ENCODE data around the gene ZSCAN10. TPM values are rescaled to one million over a fixed set of nuclear protein-coding genes. Genes with fewer than 3 reads are reported as not detected.

ZSCAN10 gene
- total RNA-seq, 1 experiment from 2014 or later: 207 TPM

GRCh38 chr16:3138342-3138741 is 39.2 kb upstream of the ZSCAN10 start:
- Histone ChIP-seq H3K79me1 (ENCODE audit: insufficient read depth, low read depth, low read length, poor library complexity, severe bottlenecking) (peaks cover 2% of the 10 kb centered on the region), H2BK15ac (ENCODE audit: low read depth, low read length) (no peak overlapping the region), H2AK5ac (ENCODE audit: insufficient read length, low read length) (no peak overlapping the region), H2BK120ac (ENCODE audit: low read depth, low read length, poor library complexity, severe bottlenecking) (no peak overlapping the region), H3K14ac (ENCODE audit: insufficient read depth, low read length) (no peak overlapping the region; the same call in 1 of the 2 replicates), H4K20me1 (ENCODE audit: control insufficient read depth, insufficient read depth, insufficient read length) (no peaks in the 10 kb centered on the region), H3K56ac (ENCODE audit: insufficient read length, low read depth, low read length) (no peak overlapping the region), H3K27ac (ENCODE audit: insufficient read length, low read depth, low read length) (no peak overlapping the region), H2BK5ac (ENCODE audit: insufficient read length, low read length) (no peak overlapping the region), H4K5ac (ENCODE audit: insufficient read length, low read depth, low read length) (no peak overlapping the region), H3K23me2 (ENCODE audit: insufficient read length, low read depth, low read length, poor library complexity, severe bottlenecking) (peaks cover 10% of the 10 kb centered on the region), H4K8ac (replicated peaks; ENCODE audit: insufficient read length, low read depth, low read length) (no peak overlapping the region), H2BK12ac (ENCODE audit: insufficient read length, low read depth, low read length) (no peak overlapping the region), H2BK20ac (ENCODE audit: low read depth, low read length, poor library complexity, severe bottlenecking) (no peak overlapping the region), H3K23ac (ENCODE audit: insufficient read length, low read depth, low read length) (no peak overlapping the region), H3K9me3 (ENCODE audit: control insufficient read depth, low read depth, low read length) (no peaks in the 10 kb centered on the region), H3K4me2 (ENCODE audit: insufficient read depth, insufficient read length, low read length) (no peak overlapping the region), H3K18ac (ENCODE audit: insufficient read length, low read depth, low read length) (no peak overlapping the region), H4K91ac (ENCODE audit: insufficient read length, low read depth, low read length) (no peak overlapping the region), H3K4ac (ENCODE audit: low read depth, low read length) (no peak overlapping the region), H3K79me2 (ENCODE audit: insufficient read depth, low read length) (peaks cover 7% of the 10 kb centered on the region), H3K9ac (ENCODE audit: extremely low read depth, insufficient read length, low read length) (no peak overlapping the region), H3T11ph (ENCODE audit: low read length) (no peak overlapping the region), H3K27me3 (ENCODE audit: insufficient read depth, low read length) (no peaks in the 10 kb centered on the region), H3K4me1 (ENCODE audit: insufficient read depth, low read length) (no peaks in the 10 kb centered on the region; the same call in 1 of the 2 replicates), H2AFZ (ENCODE audit: low read length) (no peak overlapping the region)
- Mint-ChIP-seq H3K27ac (no peak overlapping the region), H3K27me3 (ENCODE audit: low read depth) (no peaks in the 10 kb centered on the region), H3K4me1 (peaks cover 9% of the 10 kb centered on the region in 2 experiments), H3K4me3 (no peak overlapping the region), H3K36me3 (ENCODE audit: insufficient read depth in 1 of 3, low read depth in 3 of 3) (peaks cover 7 to 20% (median 15%) of the 10 kb centered on the region in 3 experiments; a peak in 5 of 7 replicates), H3K9me3 (no peaks in the 10 kb centered on the region)
- TF ChIP-seq CTCF (conservative IDR thresholded peaks at IDR 0.05): no peak
- DNase-seq: no peak
- no CpG with 5 or more reads among the region's 21 CpGs for WGBS (ENCODE audit: extremely low coverage, insufficient read length, low lambda C conversion rate)

Data from H9 (cell line).